ENCODE data around the gene PTPRN2.
"Not testable (repeated sequence)": the region's sequence is repeated elsewhere in the genome, so short reads cannot be mapped to it uniquely, and the experiment has no call there.

PTPRN2 gene

GRCh38 chr7:158277219-158278141, 310.1 kb downstream of the PTPRN2 start:
- no peaks in the 10 kb centered on the region for H3K27me3 ChIP-seq (ENCODE audit: control insufficient read depth, insufficient read depth, low read length)
- H3K9ac ChIP-seq (ENCODE audit: low read length) = no peak overlapping the region
- no peaks in the 10 kb centered on the region for H3K4me1 ChIP-seq (ENCODE audit: control insufficient read depth, insufficient read depth, low read length)
- no peaks in the 10 kb centered on the region for H3K36me3 ChIP-seq (ENCODE audit: control insufficient read depth, insufficient read depth, low read length)
- no peak overlapping the region for H3K4me3 ChIP-seq (ENCODE audit: low read length)
- no peak overlapping the region for H3K27ac ChIP-seq (ENCODE audit: low read depth, low read length)

DNA sequence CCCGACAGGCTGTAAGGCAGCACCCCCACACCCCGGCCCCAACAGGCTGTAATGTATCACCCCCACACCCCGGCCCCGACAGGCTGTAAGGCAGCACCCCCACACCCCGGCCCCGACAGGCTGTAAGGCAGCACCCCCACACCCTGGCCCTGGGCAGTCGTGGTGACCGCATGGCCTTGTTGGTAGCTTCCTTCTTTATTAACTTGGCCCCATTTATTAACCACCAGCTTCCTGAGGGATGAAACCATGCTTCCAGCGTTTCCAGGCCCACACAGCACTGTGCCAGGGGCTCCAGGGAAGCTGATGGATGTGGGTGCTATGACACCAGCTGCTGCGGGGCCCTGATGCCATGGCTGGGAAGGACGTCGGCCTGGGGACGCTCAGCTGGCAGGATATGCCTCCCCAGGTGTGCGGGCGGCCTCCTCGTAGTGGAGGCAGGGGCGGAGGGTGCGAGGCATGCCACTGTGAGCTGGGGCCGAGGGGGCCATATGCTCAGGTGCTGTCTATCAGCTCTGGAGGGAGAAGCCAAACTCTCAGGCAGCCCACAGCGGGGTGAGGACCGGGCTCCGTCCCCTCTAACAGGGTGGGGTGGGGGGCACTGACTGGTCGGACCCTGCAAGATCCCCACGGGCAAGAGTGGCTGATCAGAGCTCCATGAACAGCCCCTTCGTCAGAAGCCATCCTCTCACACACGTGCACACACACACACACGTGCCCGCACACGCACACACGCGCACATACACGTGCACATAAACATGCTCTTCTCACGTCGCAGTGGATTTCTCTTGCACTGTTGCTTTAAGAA, 311.0 kb downstream of the PTPRN2 start:
- H3K36me3 ChIP-seq (ENCODE audit: control insufficient read depth, insufficient read depth, low read length) = no peaks in the 10 kb centered on the region

GRCh38 chr7:158275711-158276413, 311.8 kb downstream of the PTPRN2 start:
- H3K27ac ChIP-seq (ENCODE audit: low read depth, low read length) = no peak overlapping the region
- H3K36me3 ChIP-seq (ENCODE audit: control insufficient read depth, insufficient read depth, low read length) = no peaks in the 10 kb centered on the region
- no peaks in the 10 kb centered on the region for H3K4me1 ChIP-seq (ENCODE audit: control insufficient read depth, insufficient read depth, low read length)
- H3K4me3 ChIP-seq (ENCODE audit: low read length) = no peak overlapping the region
- no peaks in the 10 kb centered on the region for H3K27me3 ChIP-seq (ENCODE audit: control insufficient read depth, insufficient read depth, low read length)
- no peak overlapping the region for H3K9ac ChIP-seq (ENCODE audit: low read length)

More for the DNA sequence above, 311.0 kb downstream of the PTPRN2 start:
- H3K4me3 ChIP-seq (ENCODE audit: low read length) = no peak overlapping the region
- H3K27me3 ChIP-seq (ENCODE audit: control insufficient read depth, insufficient read depth, low read length) = no peaks in the 10 kb centered on the region
- no peak overlapping the region for H3K9ac ChIP-seq (ENCODE audit: low read length)
- no peaks in the 10 kb centered on the region for H3K4me1 ChIP-seq (ENCODE audit: control insufficient read depth, insufficient read depth, low read length)
- H3K27ac ChIP-seq (ENCODE audit: low read depth, low read length) = no peak overlapping the region

GRCh38 chr7:158274996-158275395, 312.6 kb downstream of the PTPRN2 start:
- Histone ChIP-seq H3K9ac (ENCODE audit: low read length) (no peak overlapping the region), H3K27me3 (ENCODE audit: control insufficient read depth, insufficient read depth, low read length) (no peaks in the 10 kb centered on the region), H3K4me3 (ENCODE audit: low read length) (no peak overlapping the region), H3K27ac (ENCODE audit: low read depth, low read length) (no peak overlapping the region), H3K4me1 (ENCODE audit: control insufficient read depth, insufficient read depth, low read length) (no peaks in the 10 kb centered on the region), H3K36me3 (ENCODE audit: control insufficient read depth, insufficient read depth, low read length) (no peaks in the 10 kb centered on the region)

DNA sequence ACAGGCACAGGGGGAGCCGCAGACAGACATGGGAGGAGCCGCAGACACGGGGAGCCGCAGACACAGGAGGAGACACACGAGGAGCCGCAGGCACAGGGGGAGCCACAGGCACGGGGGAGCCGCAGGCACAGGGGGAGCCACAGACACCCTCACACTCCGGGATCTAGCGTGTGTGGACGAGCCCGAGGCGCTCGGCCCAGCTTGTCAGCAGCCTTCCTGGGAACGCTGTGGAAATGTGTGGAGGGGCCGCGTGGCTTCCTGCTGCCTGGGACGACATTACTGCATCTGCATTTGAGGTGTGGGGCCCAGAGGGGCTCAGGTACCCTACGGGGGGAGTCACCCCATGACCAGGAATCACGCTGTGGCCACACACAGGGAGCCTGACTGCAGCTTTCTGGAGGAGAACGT, 313.2 kb downstream of the PTPRN2 start:
- H3K9ac ChIP-seq (ENCODE audit: low read length) = no peak overlapping the region
- H3K27ac ChIP-seq (ENCODE audit: low read depth, low read length) = no peak overlapping the region
- H3K36me3 ChIP-seq (ENCODE audit: control insufficient read depth, insufficient read depth, low read length) = no peaks in the 10 kb centered on the region
- H3K27me3 ChIP-seq (ENCODE audit: control insufficient read depth, insufficient read depth, low read length) = no peaks in the 10 kb centered on the region
- no peak overlapping the region for H3K4me3 ChIP-seq (ENCODE audit: low read length)
- no peaks in the 10 kb centered on the region for H3K4me1 ChIP-seq (ENCODE audit: control insufficient read depth, insufficient read depth, low read length)

DNA sequence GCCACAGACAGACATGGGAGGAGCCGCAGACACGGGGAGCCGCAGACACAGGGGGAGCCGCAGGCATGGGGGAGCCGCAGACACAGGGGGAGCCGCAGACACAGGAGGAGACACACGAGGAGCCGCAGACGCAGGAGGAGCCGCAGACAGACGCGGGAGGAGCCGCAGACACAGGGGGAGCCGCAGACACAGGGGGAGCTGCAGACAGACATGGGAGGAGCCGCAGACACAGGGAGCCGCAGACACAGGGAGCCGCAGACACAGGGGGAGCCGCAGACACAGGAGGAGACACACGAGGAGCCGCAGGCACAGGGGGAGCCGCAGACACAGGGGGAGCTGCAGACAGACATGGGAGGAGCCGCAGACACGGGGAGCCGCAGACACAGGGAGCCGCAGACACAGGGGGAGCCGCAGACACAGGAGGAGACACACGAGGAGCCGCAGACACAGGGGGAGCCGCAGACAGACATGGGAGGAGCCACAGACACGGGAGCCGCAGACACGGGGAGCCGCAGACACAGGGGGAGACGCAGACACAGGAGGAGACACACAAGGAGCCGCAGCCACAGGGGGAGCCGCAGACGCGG, 313.8 kb downstream of the PTPRN2 start:
- H3K27ac ChIP-seq (ENCODE audit: low read depth, low read length) = not testable (repeated sequence)

DNA sequence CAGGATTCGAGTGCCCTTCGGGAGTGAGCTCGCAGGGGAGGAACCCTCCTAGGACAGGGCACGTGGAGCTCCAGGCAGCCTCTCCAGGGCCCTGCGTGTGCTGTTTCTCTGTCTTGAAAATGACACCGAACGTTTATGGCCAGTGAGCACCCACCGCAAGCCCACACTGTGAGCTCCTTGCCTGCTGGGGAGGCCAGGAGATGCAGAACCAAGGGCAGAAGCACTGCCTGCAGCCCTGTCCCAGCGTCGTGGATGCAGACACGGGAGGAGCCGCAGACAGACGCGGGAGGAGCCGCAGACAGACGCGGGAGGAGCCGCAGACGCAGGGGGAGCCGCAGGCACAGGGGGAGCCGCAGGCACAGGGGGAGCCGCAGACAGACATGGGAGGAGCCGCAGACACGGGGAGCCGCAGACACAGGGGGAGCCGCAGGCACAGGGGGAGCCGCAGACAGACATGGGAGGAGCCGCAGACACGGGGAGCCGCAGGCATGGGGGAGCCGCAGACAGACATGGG, 314.4 kb downstream of the PTPRN2 start:
- H3K4me3 ChIP-seq (ENCODE audit: low read length) = no peak overlapping the region
- no peaks in the 10 kb centered on the region for H3K4me1 ChIP-seq (ENCODE audit: control insufficient read depth, insufficient read depth, low read length)

More for the DNA sequence above, 313.8 kb downstream of the PTPRN2 start:
- not testable (repeated sequence) for H3K27me3 ChIP-seq (ENCODE audit: control insufficient read depth, insufficient read depth, low read length); H3K4me1 ChIP-seq (ENCODE audit: control insufficient read depth, insufficient read depth, low read length); H3K4me3 ChIP-seq (ENCODE audit: low read length); H3K9ac ChIP-seq (ENCODE audit: low read length); H3K36me3 ChIP-seq (ENCODE audit: control insufficient read depth, insufficient read depth, low read length)

GRCh38 chr7:158272509-158273137, 315.0 kb downstream of the PTPRN2 start:
- Histone ChIP-seq H3K27ac (ENCODE audit: low read depth, low read length) (no peak overlapping the region), H3K27me3 (ENCODE audit: control insufficient read depth, insufficient read depth, low read length) (no peaks in the 10 kb centered on the region), H3K4me3 (ENCODE audit: low read length) (no peak overlapping the region), H3K36me3 (ENCODE audit: control insufficient read depth, insufficient read depth, low read length) (no peaks in the 10 kb centered on the region), H3K4me1 (ENCODE audit: control insufficient read depth, insufficient read depth, low read length) (no peaks in the 10 kb centered on the region), H3K9ac (ENCODE audit: low read length) (no peak overlapping the region)

More for the DNA sequence above, 314.4 kb downstream of the PTPRN2 start:
- no peaks in the 10 kb centered on the region for H3K27me3 ChIP-seq (ENCODE audit: control insufficient read depth, insufficient read depth, low read length)
- no peak overlapping the region for H3K27ac ChIP-seq (ENCODE audit: low read depth, low read length)
- no peaks in the 10 kb centered on the region for H3K36me3 ChIP-seq (ENCODE audit: control insufficient read depth, insufficient read depth, low read length)
- H3K9ac ChIP-seq (ENCODE audit: low read length) = no peak overlapping the region

GRCh38 chr7:158272091-158272490, 315.5 kb downstream of the PTPRN2 start:
- Histone ChIP-seq H3K36me3 (ENCODE audit: control insufficient read depth, insufficient read depth, low read length) (no peaks in the 10 kb centered on the region), H3K4me3 (ENCODE audit: low read length) (no peak overlapping the region), H3K9ac (ENCODE audit: low read length) (no peak overlapping the region), H3K27me3 (ENCODE audit: control insufficient read depth, insufficient read depth, low read length) (no peaks in the 10 kb centered on the region), H3K4me1 (ENCODE audit: control insufficient read depth, insufficient read depth, low read length) (no peaks in the 10 kb centered on the region), H3K27ac (ENCODE audit: low read depth, low read length) (no peak overlapping the region)

DNA sequence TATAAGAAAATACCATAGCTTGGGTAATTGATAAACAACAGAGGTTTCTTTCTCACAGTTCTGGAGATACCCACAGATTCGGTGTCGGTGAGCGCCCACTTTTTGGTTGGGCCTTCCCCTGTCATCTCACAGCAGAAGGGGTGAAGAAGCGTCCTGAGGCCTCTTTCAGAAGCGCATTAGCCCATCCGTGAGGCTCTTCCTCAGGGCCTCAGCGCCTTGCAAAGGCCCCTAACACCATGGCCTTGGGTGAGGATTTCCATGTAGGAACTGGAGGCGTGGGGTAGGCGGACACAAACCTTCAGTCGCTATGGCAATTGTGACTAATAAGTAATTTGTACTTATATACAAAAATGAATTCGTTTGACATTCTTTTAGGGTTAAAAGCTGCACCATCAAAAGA, 316.0 kb downstream of the PTPRN2 start:
- Histone ChIP-seq H3K27ac (ENCODE audit: low read depth, low read length) (no peak overlapping the region), H3K4me3 (ENCODE audit: low read length) (no peak overlapping the region), H3K9ac (ENCODE audit: low read length) (no peak overlapping the region), H3K27me3 (ENCODE audit: control insufficient read depth, insufficient read depth, low read length) (no peaks in the 10 kb centered on the region), H3K36me3 (ENCODE audit: control insufficient read depth, insufficient read depth, low read length) (no peaks in the 10 kb centered on the region), H3K4me1 (ENCODE audit: control insufficient read depth, insufficient read depth, low read length) (no peaks in the 10 kb centered on the region)

DNA sequence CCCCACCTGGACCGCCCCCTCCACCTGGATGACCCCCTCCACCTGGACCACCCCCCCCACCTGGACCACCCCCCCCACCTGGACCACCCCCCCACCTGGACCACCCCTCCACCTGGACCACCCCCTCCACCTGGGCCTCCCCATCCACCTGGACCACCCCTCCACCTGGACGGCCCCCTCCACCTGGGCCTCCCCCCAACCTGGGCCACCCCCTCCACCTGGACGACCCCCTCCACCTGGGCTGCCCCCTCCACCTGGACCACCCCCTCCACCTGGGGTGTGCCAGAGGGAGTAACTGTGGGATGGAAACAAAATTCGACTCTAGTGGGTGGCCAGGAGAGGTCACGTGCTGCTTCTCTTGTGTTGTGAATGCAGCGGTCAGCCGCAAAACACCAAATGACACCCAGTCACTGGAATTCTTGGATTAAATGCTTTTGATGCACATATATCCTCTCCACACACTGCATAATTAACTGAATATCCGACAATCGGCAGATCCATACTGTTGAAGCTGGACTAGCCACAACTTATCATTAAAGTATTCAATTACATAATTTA, 316.7 kb downstream of the PTPRN2 start:
- Histone ChIP-seq H3K36me3 (ENCODE audit: control insufficient read depth, insufficient read depth, low read length) (no peaks in the 10 kb centered on the region), H3K9ac (ENCODE audit: low read length) (no peak overlapping the region), H3K4me1 (ENCODE audit: control insufficient read depth, insufficient read depth, low read length) (no peaks in the 10 kb centered on the region), H3K27me3 (ENCODE audit: control insufficient read depth, insufficient read depth, low read length) (no peaks in the 10 kb centered on the region), H3K27ac (ENCODE audit: low read depth, low read length) (no peak overlapping the region), H3K4me3 (ENCODE audit: low read length) (no peak overlapping the region)
